DMS153 (cell line): ENCODE results near the gene IRX1.

Experiments used
- DNase-seq: peaks from one replicate; lab custom pipeline; 2025; lab: John Stamatoyannopoulos, UW

IRX1 gene

DNA sequence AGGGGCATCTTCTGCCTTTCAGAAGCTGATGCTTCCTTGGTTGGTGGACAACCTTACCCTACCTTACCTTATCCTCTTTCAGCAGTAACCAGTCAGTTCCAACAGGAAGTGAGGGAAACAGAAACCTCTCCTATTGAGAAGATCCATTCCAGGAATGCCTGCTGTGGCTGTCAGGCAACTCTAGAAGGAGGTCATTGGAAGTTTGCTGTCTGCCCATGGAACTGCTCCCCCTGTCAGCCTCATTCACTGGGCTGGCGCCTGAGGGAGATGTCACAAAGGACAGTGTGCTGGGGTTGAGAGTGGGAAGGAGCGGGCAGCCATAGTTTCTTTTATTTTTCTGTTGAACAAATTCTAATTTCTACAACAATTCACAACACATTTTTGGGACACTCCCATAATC lies 54.7 kb downstream of the IRX1 start:
- DNase-seq = no peak

DNA sequence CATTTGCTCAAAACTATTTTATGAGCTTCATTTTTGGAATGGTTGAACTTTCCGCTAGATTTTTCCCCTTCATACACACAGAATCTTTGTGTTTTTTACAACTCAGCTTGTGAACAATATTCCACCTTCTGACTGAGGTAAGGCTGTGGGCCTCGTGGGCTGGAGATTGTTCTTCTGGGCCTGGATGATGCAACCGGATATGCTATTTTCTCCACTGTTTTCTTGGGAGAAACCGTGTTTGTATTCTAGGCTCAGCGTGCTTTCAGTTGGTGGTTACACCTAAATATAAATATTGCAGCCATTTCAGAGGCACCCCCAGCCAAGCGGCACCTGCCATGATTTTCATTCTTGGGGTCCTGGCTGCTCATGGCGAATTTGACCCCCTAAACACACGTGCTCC lies 55.2 kb downstream of the IRX1 start:
- DNase-seq = no peak
